Endothelial cell of umbilical vein (primary cell): Measurements from ENCODE around the gene HCST. TPM values are rescaled to one million over a fixed set of nuclear protein-coding genes. Genes with fewer than 3 reads are reported as not detected.

Source experiments
- BruUV-seq: library from RNA; stranded (reverse); fragments of 400-500 nt; replicated peaks from 2 replicates; lab custom pipeline; 2021; lab: Mats Ljungman, UMichigan
- CTCF ChIA-PET: fragments of 300-600, 350-600 bp; sonication (Branson Sonifier 250); formaldehyde crosslinking; loops from one replicate; lab custom pipeline; 2021; ENCODE audit warnings: antibody characterized with exemption, inconsistent platforms; lab: Charles Lee
- POLR2A ChIA-PET: fragments of 300-600, 350-600 bp; sonication (Branson Sonifier 250); formaldehyde crosslinking; loops from one replicate; lab custom pipeline; 2021; ENCODE audit warnings: antibody characterized with exemption, inconsistent platforms; lab: Charles Lee
- DNase-seq: peaks from one replicate; pipeline ENCODE4 v3.0.0-alpha.2; 2011; ENCODE audit warnings: low read depth, low spot score
- FAIRE-seq: peaks from 2 replicates; lab custom pipeline; 2011; peaks lifted over from hg19 to GRCh38; lab: Jason Lieb, UNC
- H2AFZ ChIP-seq: 2 replicates; pipeline ENCODE4 v1.6.0; 2012; ENCODE audit warnings: low read depth, low read length, control low read depth, inconsistent platforms
- H3K27ac ChIP-seq: 2 replicates; pipeline ENCODE4 v1.5.1; 2011; ENCODE audit warnings: low read depth, mild to moderate bottlenecking, control low read depth, low read length, moderate library complexity; ENCODE audit not compliant: insufficient read depth
- H3K27me3 ChIP-seq, 2 experiments: 2 replicates each; pipeline versions ENCODE4 v1.6.0 to v1.6.1; 2011; ENCODE audit warnings: low read length in 2 of 2, mixed read lengths in 1 of 2; ENCODE audit not compliant: control insufficient read depth in 2 of 2, insufficient read depth in 2 of 2
- H3K36me3 ChIP-seq, 2 experiments: 2 replicates in 1 of 2; 3 replicates in 1 of 2; pipeline ENCODE4 v1.5.1; 2011; ENCODE audit warnings: low read length in 2 of 2, mild to moderate bottlenecking in 1 of 2, moderate library complexity in 1 of 2; ENCODE audit not compliant: control insufficient read depth in 2 of 2, insufficient read depth in 2 of 2; ENCODE audit errors: extremely low read depth in 1 of 2
- H3K4me1 ChIP-seq: 3 replicates; pipeline ENCODE4 v1.5.1; 2011; ENCODE audit warnings: mild to moderate bottlenecking, low read length; ENCODE audit not compliant: control insufficient read depth, insufficient read depth; ENCODE audit errors: extremely low read depth
- H3K4me2 ChIP-seq: 2 replicates; pipeline ENCODE4 v1.6.1; 2011; ENCODE audit warnings: low read length, control low read depth, mixed read lengths; ENCODE audit not compliant: insufficient read depth
- H3K4me3 ChIP-seq, 3 experiments: fragments of 200-600 bp in 1 of 3; sonication (generic), shearing (Covaris generic) in 1 of 3; replicated peaks in 1 of 3; 2 replicates each; pipeline ENCODE4 v1.5.1; 2011 to 2016; ENCODE audit warnings: control low read depth in 3 of 3, low read length in 3 of 3, mild to moderate bottlenecking in 2 of 3, inconsistent platforms in 1 of 3, low read depth in 1 of 3, moderate library complexity in 1 of 3; ENCODE audit not compliant: insufficient read depth in 1 of 3
- H3K79me2 ChIP-seq: 2 replicates; pipeline ENCODE4 v1.6.0; 2012; ENCODE audit warnings: low read length, inconsistent platforms; ENCODE audit not compliant: control insufficient read depth, insufficient read depth
- H3K9ac ChIP-seq: replicated peaks from 2 replicates; pipeline ENCODE3; 2011; ENCODE audit warnings: low read length, control low read depth; ENCODE audit not compliant: insufficient read depth; ENCODE audit errors: extremely low read depth
- H3K9me1 ChIP-seq: replicated peaks from 3 replicates; pipeline ENCODE4 v1.6.0; 2011; ENCODE audit warnings: mild to moderate bottlenecking, low read length; ENCODE audit not compliant: control insufficient read depth, insufficient read depth; ENCODE audit errors: extremely low read depth
- H3K9me3 ChIP-seq: replicated peaks from 2 replicates; pipeline ENCODE4 v1.5.1; 2012; ENCODE audit warnings: low read length, inconsistent platforms; ENCODE audit not compliant: control insufficient read depth, insufficient read depth
- H4K20me1 ChIP-seq: replicated peaks from 2 replicates; pipeline ENCODE3; 2011; ENCODE audit warnings: mild to moderate bottlenecking, low read length; ENCODE audit not compliant: control insufficient read depth, insufficient read depth; ENCODE audit errors: extremely low read depth
- FOS ChIP-seq: IDR thresholded peaks from 2 replicates; pipeline ENCODE4 v1.6.1; 2011; ENCODE audit warnings: mild to moderate bottlenecking, low read length, moderate library complexity, borderline replicate concordance; ENCODE audit not compliant: insufficient read depth
- JUN ChIP-seq: IDR thresholded peaks from 2 replicates; pipeline ENCODE4 v1.6.1; 2011; ENCODE audit warnings: borderline replicate concordance, low read depth; ENCODE audit not compliant: insufficient read length, insufficient read depth
- MYC ChIP-seq: IDR thresholded peaks from one replicate; pipeline ENCODE4 v1.6.1; 2011; ENCODE audit warnings: mild to moderate bottlenecking, low read depth, low read length
- POLR2A ChIP-seq: IDR thresholded peaks from 2 replicates; pipeline ENCODE4 v1.6.1; 2012; ENCODE audit warnings: low read depth, mild to moderate bottlenecking, control low read depth, low read length
- POLR2AphosphoS5 ChIP-seq: IDR thresholded peaks from 2 replicates; pipeline ENCODE4 v1.6.1; 2012; ENCODE audit warnings: low read depth, mild to moderate bottlenecking, control low read depth, low read length, moderate library complexity; ENCODE audit not compliant: insufficient read depth
- dilution Hi-C: fragments of 300-500 bp; cut with MboI; formaldehyde crosslinking; loops from one replicate; pipeline ENCODE4 v1.15.0; 2019; ENCODE audit warnings: low sequenced_read_pairs; ENCODE audit not compliant: extremely low pct_ligation_motif_present
- intact Hi-C: fragments of 100-400 bp; cut with micrococcal nuclease; formaldehyde crosslinking; loops from one replicate; pipeline ENCODE4 v1.10.0; 2022
- polyA plus RNA-seq, 4 experiments: library from polyadenylated mRNA; depleted of rRNA in 3 of 4; stranded (reverse) in 3 of 4; unstranded in 1 of 4; fragments of >200 nt; gene quantifications; 2 replicates each; pipeline versions ENCODE4 v1.2.1 to v1.2.3, GENCODE V29; 2011 to 2012; ENCODE audit warnings: missing spikeins in 1 of 4
- total RNA-seq: library from RNA; stranded (reverse); gene quantifications from 2 replicates; pipeline ENCODE4 v1.2.3, GENCODE V29; 2021
- TF ChIP-seq, protein P1 (sequence below), 2 donors: IDR thresholded peaks; 1 replicate in 1 of 2; 2 replicates in 1 of 2; pipeline ENCODE4 v1.5.1; 2011; ENCODE audit warnings: low read length in 2 of 2, mild to moderate bottlenecking in 2 of 2, moderate library complexity in 2 of 2, control low read depth in 1 of 2, inconsistent platforms in 1 of 2, low read depth in 1 of 2; ENCODE audit not compliant: insufficient read depth in 1 of 2; ENCODE audit errors: extremely low read depth in 1 of 2
- TF ChIP-seq, protein P2 (sequence below): IDR thresholded peaks from 2 replicates; pipeline ENCODE4 v1.6.1; 2011; ENCODE audit not compliant: insufficient read depth, insufficient read length

Gene HCST
- total and polyA plus RNA-seq, 2 donors (not counting 3 experiments of a cell fraction or from before 2014, with no cell fraction given): not detected

DNA sequence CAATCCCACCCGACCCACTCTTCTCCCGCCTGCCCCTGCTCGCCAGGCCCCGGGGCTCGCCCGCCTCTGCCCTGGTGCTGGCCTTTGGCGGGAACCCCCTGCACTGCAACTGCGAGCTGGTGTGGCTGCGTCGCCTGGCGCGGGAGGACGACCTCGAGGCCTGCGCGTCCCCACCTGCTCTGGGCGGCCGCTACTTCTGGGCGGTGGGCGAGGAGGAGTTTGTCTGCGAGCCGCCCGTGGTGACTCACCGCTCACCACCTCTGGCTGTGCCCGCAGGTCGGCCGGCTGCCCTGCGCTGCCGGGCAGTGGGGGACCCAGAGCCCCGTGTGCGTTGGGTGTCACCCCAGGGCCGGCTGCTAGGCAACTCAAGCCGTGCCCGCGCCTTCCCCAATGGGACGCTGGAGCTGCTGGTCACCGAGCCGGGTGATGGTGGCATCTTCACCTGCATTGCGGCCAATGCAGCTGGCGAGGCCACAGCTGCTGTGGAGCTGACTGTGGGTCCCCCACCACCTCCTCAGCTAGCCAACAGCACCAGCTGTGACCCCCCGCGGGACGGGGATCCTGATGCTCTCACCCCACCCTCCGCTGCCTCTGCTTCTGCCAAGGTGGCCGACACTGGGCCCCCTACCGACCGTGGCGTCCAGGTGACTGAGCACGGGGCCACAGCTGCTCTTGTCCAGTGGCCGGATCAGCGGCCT lies 37.9 kb downstream of the HCST start:
- ChIA-PET POLR2A (no interaction called here), CTCF (no interaction called here)
- no peak overlapping the region for H3K27ac ChIP-seq
- H3K9me1 ChIP-seq: no peaks in the 10 kb centered on the region
- no peaks in the 10 kb centered on the region for H3K9me3 ChIP-seq
- H3K4me3 ChIP-seq: no peak overlapping the region
- H3K36me3 ChIP-seq: no peaks in the 10 kb centered on the region
- no peak for FAIRE-seq
- no peaks in the 10 kb centered on the region for H3K27me3 ChIP-seq
- H3K9ac ChIP-seq: no peak overlapping the region
- H3K79me2 ChIP-seq: no peaks in the 10 kb centered on the region
- H3K4me1 ChIP-seq: peaks cover 22% of the 10 kb centered on the region
- no peak overlapping the region for H3K4me2 ChIP-seq
- BruUV-seq: no TSS peak
- H4K20me1 ChIP-seq: peaks cover 4% of the 10 kb centered on the region
- TF ChIP-seq MYC (no peak), POLR2A (no peak), POLR2AphosphoS5 (no peak), FOS (no peak), JUN (no peak)
- TF ChIP-seq, protein P1, sequence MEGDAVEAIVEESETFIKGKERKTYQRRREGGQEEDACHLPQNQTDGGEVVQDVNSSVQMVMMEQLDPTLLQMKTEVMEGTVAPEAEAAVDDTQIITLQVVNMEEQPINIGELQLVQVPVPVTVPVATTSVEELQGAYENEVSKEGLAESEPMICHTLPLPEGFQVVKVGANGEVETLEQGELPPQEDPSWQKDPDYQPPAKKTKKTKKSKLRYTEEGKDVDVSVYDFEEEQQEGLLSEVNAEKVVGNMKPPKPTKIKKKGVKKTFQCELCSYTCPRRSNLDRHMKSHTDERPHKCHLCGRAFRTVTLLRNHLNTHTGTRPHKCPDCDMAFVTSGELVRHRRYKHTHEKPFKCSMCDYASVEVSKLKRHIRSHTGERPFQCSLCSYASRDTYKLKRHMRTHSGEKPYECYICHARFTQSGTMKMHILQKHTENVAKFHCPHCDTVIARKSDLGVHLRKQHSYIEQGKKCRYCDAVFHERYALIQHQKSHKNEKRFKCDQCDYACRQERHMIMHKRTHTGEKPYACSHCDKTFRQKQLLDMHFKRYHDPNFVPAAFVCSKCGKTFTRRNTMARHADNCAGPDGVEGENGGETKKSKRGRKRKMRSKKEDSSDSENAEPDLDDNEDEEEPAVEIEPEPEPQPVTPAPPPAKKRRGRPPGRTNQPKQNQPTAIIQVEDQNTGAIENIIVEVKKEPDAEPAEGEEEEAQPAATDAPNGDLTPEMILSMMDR (IDR thresholded peaks at IDR 0.05; ENCODE audit: extremely low read depth in 1 of 2, insufficient read depth in 1 of 2, low read depth in 1 of 2, low read length in 2 of 2): no peak
- TF ChIP-seq, protein P2, sequence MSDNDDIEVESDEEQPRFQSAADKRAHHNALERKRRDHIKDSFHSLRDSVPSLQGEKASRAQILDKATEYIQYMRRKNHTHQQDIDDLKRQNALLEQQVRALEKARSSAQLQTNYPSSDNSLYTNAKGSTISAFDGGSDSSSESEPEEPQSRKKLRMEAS: no peak
- H2AFZ ChIP-seq: no peak overlapping the region
- DNase-seq: no peak
- dilution Hi-C loops (no loop called here), intact Hi-C loops (no loop called here)
